ENCODE measurements around the gene CNOT6.

- no peak for TF ChIP-seq CTCF (IDR thresholded peaks at IDR 0.05)
- no peak for TF ChIP-seq POLR2AphosphoS5 (IDR thresholded peaks at IDR 0.05; ENCODE audit: low read depth, low read length)
- TF ChIP-seq SIN3A (IDR thresholded peaks at IDR 0.05; ENCODE audit: borderline replicate concordance, insufficient read depth, low read depth, low read length): no peak
These were observed 25.2 kb upstream of the CNOT6 start for GRCh38 chr5:180468732-180469585.
